ENCODE results near the gene SLC7A6.

SLC7A6 gene

DNA sequence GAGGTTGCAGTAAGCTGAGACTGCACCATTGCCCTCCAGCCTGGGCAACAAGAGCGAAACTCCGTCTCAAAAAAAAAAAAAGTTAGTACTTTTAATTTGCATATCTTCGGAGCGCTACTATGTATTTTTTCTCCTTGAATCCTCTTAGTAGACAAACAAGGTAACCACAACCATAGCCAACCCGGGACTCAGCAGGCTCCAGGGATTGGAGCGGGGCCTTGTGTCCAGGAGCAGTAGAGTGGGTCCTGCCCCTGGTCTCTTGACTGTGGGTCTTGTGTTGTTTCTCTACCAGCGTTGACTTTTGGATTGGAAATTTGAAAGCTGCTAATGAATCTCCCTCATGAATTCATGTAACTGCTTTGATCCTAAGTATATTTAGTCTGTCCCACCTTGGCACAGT lies 78.8 kb downstream of the SLC7A6 start:
- no peak for DNase-seq (ENCODE audit: low read depth)
- Histone ChIP-seq H3K27me3 (replicated peaks; ENCODE audit: control insufficient read depth, insufficient read depth, low read length) (no peaks in the 10 kb centered on the region), H3K36me3 (ENCODE audit: control insufficient read depth, insufficient read depth, low read length, severe bottlenecking) (peaks cover 77% of the 10 kb centered on the region), H3K9me3 (ENCODE audit: control insufficient read depth, low read length) (no peaks in the 10 kb centered on the region), H3K4me1 (ENCODE audit: control insufficient read depth, insufficient read depth, low read length) (peaks cover 11% of the 10 kb centered on the region), H3K9ac (ENCODE audit: low read length) (no peak overlapping the region), H3K4me3 (ENCODE audit: low read length) (no peak overlapping the region)

- no peak for DNase-seq (ENCODE audit: low read depth)
- H3K4me3 ChIP-seq (ENCODE audit: low read length), result no peak overlapping the region
- peaks cover 11% of the 10 kb centered on the region for H3K4me1 ChIP-seq (ENCODE audit: control insufficient read depth, insufficient read depth, low read length)
- peaks cover 77% of the 10 kb centered on the region for H3K36me3 ChIP-seq (ENCODE audit: control insufficient read depth, insufficient read depth, low read length, severe bottlenecking)
- H3K9me3 ChIP-seq (ENCODE audit: control insufficient read depth, low read length), result no peaks in the 10 kb centered on the region
- no peaks in the 10 kb centered on the region for H3K27me3 ChIP-seq (replicated peaks; ENCODE audit: control insufficient read depth, insufficient read depth, low read length)
- no peak overlapping the region for H3K9ac ChIP-seq (ENCODE audit: low read length)
Measured at GRCh38 chr16:68344252-68344651, 79.9 kb downstream of the SLC7A6 start.

DNA sequence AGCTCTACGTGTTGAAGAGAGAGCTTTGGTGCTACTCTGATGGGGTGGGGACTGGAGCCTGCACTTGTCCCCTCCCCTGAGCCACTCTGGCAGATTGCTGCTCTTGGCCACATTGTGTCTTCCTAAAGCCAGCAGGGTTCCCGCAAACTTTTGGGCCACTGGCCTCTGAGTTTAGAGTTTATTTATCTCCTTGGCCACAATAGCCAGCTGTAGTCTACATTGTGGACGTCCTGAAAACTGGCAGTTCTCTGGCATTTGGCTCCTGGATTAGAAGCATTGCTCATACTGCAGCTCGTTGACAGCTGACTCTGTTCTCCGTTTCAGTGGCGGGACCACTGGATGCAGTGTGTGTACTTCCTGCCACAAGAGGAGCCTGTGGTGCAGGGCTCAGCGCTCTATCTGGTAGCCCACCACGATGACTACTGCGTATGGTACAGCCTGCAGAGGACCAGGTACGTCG lies 81.1 kb downstream of the SLC7A6 start:
- Histone ChIP-seq H3K4me1 (ENCODE audit: control insufficient read depth, insufficient read depth, low read length) (peaks cover 11% of the 10 kb centered on the region), H3K27me3 (replicated peaks; ENCODE audit: control insufficient read depth, insufficient read depth, low read length) (no peaks in the 10 kb centered on the region), H3K9ac (ENCODE audit: low read length) (no peak overlapping the region), H3K9me3 (ENCODE audit: control insufficient read depth, low read length) (no peaks in the 10 kb centered on the region), H3K36me3 (ENCODE audit: control insufficient read depth, insufficient read depth, low read length, severe bottlenecking) (peaks cover 77% of the 10 kb centered on the region), H3K4me3 (ENCODE audit: low read length) (no peak overlapping the region)
- DNase-seq (ENCODE audit: low read depth), result no peak

DNA sequence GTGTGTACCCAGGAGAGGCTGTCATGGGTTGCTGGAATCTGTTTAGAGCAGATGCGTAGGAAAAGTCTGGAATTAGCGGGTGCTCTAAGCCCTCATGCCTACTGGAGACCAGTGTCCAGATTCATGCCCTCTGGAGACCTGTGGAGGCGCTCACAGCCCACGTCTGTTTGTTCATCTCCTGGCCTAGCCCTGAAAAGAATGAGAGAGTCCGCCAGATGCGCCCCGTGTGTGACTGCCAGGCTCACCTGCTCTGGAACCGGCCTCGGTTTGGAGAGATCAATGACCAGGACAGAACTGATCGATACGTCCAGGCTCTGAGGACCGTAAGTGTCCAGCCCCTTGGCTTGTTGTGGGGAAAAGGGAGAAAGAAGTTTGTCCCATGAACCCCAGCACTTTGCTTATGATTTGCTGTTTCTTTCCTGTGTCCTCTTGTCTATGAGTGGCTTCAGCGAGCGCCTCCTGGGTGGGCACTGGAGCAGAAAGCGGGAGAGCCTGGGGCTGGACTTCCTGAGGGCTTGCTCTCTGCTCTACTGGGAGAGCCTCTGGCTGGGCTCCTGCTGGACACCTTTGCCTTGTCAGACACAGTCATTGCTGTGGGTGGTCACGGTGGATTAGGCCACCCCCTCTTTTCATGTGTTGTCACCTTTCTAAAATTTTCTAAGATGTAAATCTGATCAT lies 81.8 kb downstream of the SLC7A6 start:
- Histone ChIP-seq H3K36me3 (ENCODE audit: control insufficient read depth, insufficient read depth, low read length, severe bottlenecking) (peaks cover 75% of the 10 kb centered on the region), H3K4me1 (ENCODE audit: control insufficient read depth, insufficient read depth, low read length) (peaks cover 11% of the 10 kb centered on the region), H3K9me3 (ENCODE audit: control insufficient read depth, low read length) (no peaks in the 10 kb centered on the region), H3K4me3 (ENCODE audit: low read length) (no peak overlapping the region), H3K9ac (ENCODE audit: low read length) (no peak overlapping the region), H3K27me3 (replicated peaks; ENCODE audit: control insufficient read depth, insufficient read depth, low read length) (no peaks in the 10 kb centered on the region)
- no peak for DNase-seq (ENCODE audit: low read depth)

DNA sequence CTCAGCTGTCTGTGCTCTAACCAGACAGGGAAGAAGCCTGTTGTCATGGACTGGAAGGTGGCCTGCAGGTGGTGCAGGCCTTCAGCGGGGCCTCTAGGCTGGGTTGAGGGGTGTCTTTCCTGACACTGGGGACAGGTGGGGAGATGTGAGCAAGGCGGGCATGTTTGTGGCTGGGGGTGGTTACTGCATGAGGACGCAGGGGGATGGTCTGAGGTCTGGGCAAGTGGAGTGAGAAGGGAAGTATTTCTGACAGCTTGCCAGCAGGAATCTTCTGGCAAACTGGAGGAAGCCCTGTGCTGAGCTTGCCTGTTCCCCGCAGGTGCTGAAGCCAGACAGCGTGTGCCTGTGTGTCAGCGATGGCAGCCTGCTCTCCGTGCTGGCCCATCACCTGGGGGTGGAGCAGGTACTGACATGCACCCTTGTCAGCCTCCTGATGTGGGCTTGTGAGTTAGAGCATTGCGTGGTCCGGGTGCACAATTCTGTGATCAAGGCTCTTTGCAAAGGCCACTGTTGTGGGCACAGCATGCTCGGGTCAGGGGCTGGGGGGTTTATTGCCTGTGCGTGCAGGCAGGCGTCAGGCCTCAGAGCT lies 82.7 kb downstream of the SLC7A6 start:
- Histone ChIP-seq H3K4me3 (ENCODE audit: low read length) (no peak overlapping the region), H3K9me3 (ENCODE audit: control insufficient read depth, low read length) (no peaks in the 10 kb centered on the region), H3K9ac (ENCODE audit: low read length) (no peak overlapping the region), H3K36me3 (ENCODE audit: control insufficient read depth, insufficient read depth, low read length, severe bottlenecking) (peaks cover 76% of the 10 kb centered on the region), H3K4me1 (ENCODE audit: control insufficient read depth, insufficient read depth, low read length) (peaks cover 11% of the 10 kb centered on the region), H3K27me3 (replicated peaks; ENCODE audit: control insufficient read depth, insufficient read depth, low read length) (no peaks in the 10 kb centered on the region)
- DNase-seq (ENCODE audit: low read depth), result no peak

DNA sequence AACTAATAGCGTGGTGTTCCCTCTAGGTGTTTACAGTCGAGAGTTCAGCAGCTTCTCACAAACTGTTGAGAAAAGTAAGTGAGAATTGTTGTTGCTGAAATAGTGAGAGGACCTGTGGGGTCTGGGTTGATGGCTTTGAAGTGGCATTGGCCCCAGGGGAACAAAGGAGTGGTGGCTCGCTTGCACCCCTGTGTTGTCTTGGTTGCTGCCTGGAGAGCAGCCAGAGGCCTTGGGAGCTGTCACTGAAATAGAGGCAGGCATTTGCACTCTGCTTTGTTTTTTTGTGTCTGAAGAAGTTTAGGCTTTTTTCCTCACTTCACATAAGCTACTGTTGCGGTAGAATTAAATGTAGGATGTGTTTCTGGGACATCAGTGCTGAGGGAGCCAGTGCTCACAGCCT lies 83.3 kb downstream of the SLC7A6 start:
- H3K4me1 ChIP-seq (ENCODE audit: control insufficient read depth, insufficient read depth, low read length), result peaks cover 11% of the 10 kb centered on the region
- H3K9ac ChIP-seq (ENCODE audit: low read length), result no peak overlapping the region
- no peak overlapping the region for H3K4me3 ChIP-seq (ENCODE audit: low read length)
- H3K36me3 ChIP-seq (ENCODE audit: control insufficient read depth, insufficient read depth, low read length, severe bottlenecking), result peaks cover 77% of the 10 kb centered on the region
- no peaks in the 10 kb centered on the region for H3K9me3 ChIP-seq (ENCODE audit: control insufficient read depth, low read length)
- no peak for DNase-seq (ENCODE audit: low read depth)
- no peaks in the 10 kb centered on the region for H3K27me3 ChIP-seq (replicated peaks; ENCODE audit: control insufficient read depth, insufficient read depth, low read length)

DNA sequence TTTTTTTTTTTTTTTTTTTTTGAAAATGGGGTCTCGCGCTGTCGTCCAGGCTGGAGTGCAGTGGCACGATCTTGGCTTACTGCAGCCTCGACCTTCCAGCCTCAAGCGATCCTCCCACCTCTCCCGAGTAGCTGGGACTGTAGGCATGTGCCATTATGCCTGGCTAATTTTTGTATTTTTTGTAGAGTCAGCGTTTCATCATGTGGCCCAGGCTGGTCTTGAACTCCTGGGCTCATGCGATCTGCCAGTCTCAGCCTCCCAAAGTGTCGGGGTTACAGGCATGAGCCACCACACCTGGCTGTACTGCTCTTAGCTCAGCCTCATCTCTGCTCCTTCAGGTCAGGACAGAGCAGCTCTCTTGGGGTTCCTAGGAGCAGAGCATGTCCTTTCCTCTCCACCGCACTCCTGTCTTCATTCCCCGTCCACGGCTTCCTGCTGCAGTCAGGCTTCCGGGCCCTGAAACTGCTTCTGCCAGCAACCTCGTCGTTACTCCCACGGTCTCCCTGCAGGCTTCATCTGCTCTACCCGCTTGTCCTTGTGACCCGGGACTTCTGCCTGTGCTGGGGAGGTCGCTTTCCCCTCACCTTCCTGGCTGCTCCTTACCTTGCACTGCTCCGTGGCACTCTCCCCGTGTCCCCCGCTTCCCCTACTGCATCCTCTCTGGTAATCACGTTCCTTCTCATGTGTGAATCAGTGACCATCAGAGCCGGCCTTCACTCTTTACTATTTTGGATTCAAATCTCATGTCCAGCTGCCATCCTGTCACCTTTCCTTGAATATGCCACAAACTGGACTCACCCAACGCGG lies 84.5 kb downstream of the SLC7A6 start:
- Histone ChIP-seq H3K27me3 (replicated peaks; ENCODE audit: control insufficient read depth, insufficient read depth, low read length) (no peaks in the 10 kb centered on the region), H3K9me3 (ENCODE audit: control insufficient read depth, low read length) (no peaks in the 10 kb centered on the region), H3K9ac (ENCODE audit: low read length) (no peak overlapping the region), H3K36me3 (ENCODE audit: control insufficient read depth, insufficient read depth, low read length, severe bottlenecking) (peaks cover 80% of the 10 kb centered on the region), H3K4me3 (ENCODE audit: low read length) (no peak overlapping the region), H3K4me1 (ENCODE audit: control insufficient read depth, insufficient read depth, low read length) (peaks cover 11% of the 10 kb centered on the region)
- DNase-seq (ENCODE audit: low read depth), result no peak

DNA sequence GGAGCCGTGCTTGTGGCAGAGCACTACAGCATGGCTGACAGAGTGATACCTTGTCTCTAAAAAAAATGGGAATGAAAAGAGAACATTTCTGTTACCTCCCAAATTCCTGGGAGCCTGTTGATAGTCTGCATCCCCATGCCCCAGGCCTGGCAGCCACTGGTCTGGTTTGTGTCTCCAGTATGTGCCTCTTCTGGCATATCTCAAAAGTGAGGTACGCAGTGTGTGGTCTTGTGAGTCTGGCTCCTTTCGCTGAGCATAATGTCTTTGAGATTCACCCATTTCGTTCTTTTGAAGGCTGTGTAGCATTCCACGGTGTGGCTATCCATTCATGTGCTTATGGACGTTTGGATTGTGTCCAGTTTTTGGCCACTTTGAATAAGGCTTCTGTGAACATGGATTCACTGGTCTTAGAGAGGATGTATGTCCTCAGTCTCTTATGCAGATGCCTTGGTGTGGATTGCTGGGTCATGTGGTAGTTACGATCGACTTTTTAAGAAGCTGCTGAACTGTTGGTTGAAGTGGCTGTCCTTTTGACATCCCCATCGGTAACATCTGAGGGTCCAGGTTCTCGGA lies 85.6 kb downstream of the SLC7A6 start:
- no peak for DNase-seq (ENCODE audit: low read depth)
- H3K27me3 ChIP-seq (replicated peaks; ENCODE audit: control insufficient read depth, insufficient read depth, low read length), result no peaks in the 10 kb centered on the region
- H3K4me1 ChIP-seq (ENCODE audit: control insufficient read depth, insufficient read depth, low read length), result peaks cover 8% of the 10 kb centered on the region
- peaks cover 90% of the 10 kb centered on the region for H3K36me3 ChIP-seq (ENCODE audit: control insufficient read depth, insufficient read depth, low read length, severe bottlenecking)
- no peak overlapping the region for H3K9ac ChIP-seq (ENCODE audit: low read length)
- no peaks in the 10 kb centered on the region for H3K9me3 ChIP-seq (ENCODE audit: control insufficient read depth, low read length)
- H3K4me3 ChIP-seq (ENCODE audit: low read length), result no peak overlapping the region

DNA sequence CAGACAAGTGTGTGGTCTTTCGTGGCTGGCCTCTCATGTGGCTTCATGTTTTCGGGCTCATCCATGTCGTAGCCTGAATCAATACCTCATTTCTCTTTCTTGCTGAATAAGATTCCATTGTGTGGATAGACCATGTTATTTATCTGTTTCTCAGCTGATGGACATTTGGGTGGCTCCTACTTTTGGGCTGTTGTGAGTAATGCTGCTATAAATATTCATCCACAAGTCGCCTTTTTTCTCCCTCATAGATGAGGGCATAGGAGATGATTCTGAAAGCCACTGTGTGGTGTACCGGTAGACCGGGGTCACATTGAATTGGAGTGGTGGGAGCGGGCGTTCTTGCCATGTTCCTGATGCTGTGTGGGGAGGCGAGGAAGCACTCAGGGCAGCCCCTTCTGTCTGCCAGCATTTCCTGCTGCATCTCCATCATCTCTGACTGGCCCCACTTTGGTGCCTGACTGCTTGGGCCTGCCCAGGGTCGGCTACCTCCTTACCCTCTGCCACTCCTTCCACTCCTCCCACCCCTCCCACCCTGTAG lies 86.6 kb downstream of the SLC7A6 start:
- Histone ChIP-seq H3K9me3 (ENCODE audit: control insufficient read depth, low read length) (no peaks in the 10 kb centered on the region), H3K4me1 (ENCODE audit: control insufficient read depth, insufficient read depth, low read length) (no peaks in the 10 kb centered on the region), H3K36me3 (ENCODE audit: control insufficient read depth, insufficient read depth, low read length, severe bottlenecking) (peaks cover 92% of the 10 kb centered on the region), H3K4me3 (ENCODE audit: low read length) (no peak overlapping the region), H3K9ac (ENCODE audit: low read length) (no peak overlapping the region), H3K27me3 (replicated peaks; ENCODE audit: control insufficient read depth, insufficient read depth, low read length) (no peaks in the 10 kb centered on the region)
- no peak for DNase-seq (ENCODE audit: low read depth)
